OCI-LY3 (cell line): ENCODE data around the gene PANX3.
A peak's percentile ranks its signal among the peaks of the same experiment; 100 is the strongest.

Source experiments
- H2AFZ ChIP-seq: fragments of 200-600, 300-600 bp; shearing (Covaris generic); 2 replicates; pipeline ENCODE4 v1.6.0; 2014; ENCODE audit warnings: antibody characterized with exemption, low read depth, low read length
- H3K27ac ChIP-seq: fragments of 200-600, 300-600 bp; sonication (generic); 2 replicates; pipeline ENCODE4 v1.5.1; 2014; ENCODE audit warnings: mild to moderate bottlenecking, low read length, moderate library complexity, mixed read lengths
- H3K27me3 ChIP-seq: fragments of 200-600, 300-600 bp; sonication (generic); 2 replicates; pipeline ENCODE4 v1.6.1; 2014; ENCODE audit warnings: low read depth, low read length, mixed read lengths
- H3K36me3 ChIP-seq: fragments of 200-600, 300-600 bp; sonication (generic); replicated peaks from 2 replicates; pipeline ENCODE3; 2014; ENCODE audit warnings: low read depth, low read length, mixed read lengths
- H3K4me1 ChIP-seq: fragments of 300-600, 200-600 bp; sonication (generic); 2 replicates; pipeline ENCODE4 v1.6.1; 2014; ENCODE audit warnings: low read length, mixed read lengths
- H3K4me2 ChIP-seq: fragments of 200-600, 300-600 bp; sonication (generic); 2 replicates; pipeline ENCODE4 v1.6.1; 2014; ENCODE audit warnings: low read length, mixed read lengths
- H3K4me3 ChIP-seq: fragments of 300-600, 200-600 bp; sonication (generic); 2 replicates; pipeline ENCODE4 v1.5.1; 2014; ENCODE audit warnings: antibody characterized with exemption, mild to moderate bottlenecking, low read length, moderate library complexity
- H3K79me2 ChIP-seq: fragments of 300-600, 200-600 bp; shearing (Covaris generic); 2 replicates; pipeline ENCODE4 v1.6.1; 2014; ENCODE audit warnings: mild to moderate bottlenecking, low read length, mixed read lengths
- H3K9ac ChIP-seq: fragments of 300-600, 200-600 bp; shearing (Covaris generic); 2 replicates; pipeline ENCODE4 v1.6.0; 2014; ENCODE audit warnings: mild to moderate bottlenecking, low read length, moderate library complexity
- H3K9me3 ChIP-seq: fragments of 200-600, 300-600 bp; shearing (Covaris generic); 2 replicates; pipeline ENCODE4 v1.6.1; 2014; ENCODE audit warnings: low read length, mixed read lengths; ENCODE audit not compliant: insufficient read depth
- H4K20me1 ChIP-seq: fragments of 200-600, 300-600 bp; sonication (generic); 2 replicates; pipeline ENCODE4 v1.6.1; 2016; ENCODE audit warnings: low read length, mixed read lengths; ENCODE audit not compliant: insufficient read depth
- CTCF ChIP-seq: fragments of 200-600, 300-600 bp; sonication (generic); IDR thresholded peaks from 2 replicates; pipeline ENCODE4 v1.5.1; 2014; ENCODE audit warnings: antibody characterized with exemption, low read length, low read depth
- EZH2phosphoT487 ChIP-seq: fragments of 200-600 bp; shearing (Covaris generic); IDR thresholded peaks from 2 replicates; pipeline ENCODE4 v1.6.1; 2018; ENCODE audit warnings: antibody characterized with exemption, mixed run types, low read depth

PANX3 gene

GRCh38 chr11:124623861-124624525 is 12.8 kb downstream of the PANX3 start:
- Histone ChIP-seq H3K27ac (no peak overlapping the region), H4K20me1 (peaks cover 6% of the 10 kb centered on the region), H3K4me1 (peaks cover 11% of the 10 kb centered on the region), H3K9me3 (no peaks in the 10 kb centered on the region), H3K4me3 (peak overlapping the region; percentile 93), H2AFZ (no peak overlapping the region), H3K36me3 (peaks cover 35% of the 10 kb centered on the region), H3K79me2 (peaks cover 28% of the 10 kb centered on the region), H3K9ac (peak overlapping the region; percentile 94), H3K27me3 (no peaks in the 10 kb centered on the region), H3K4me2 (peak overlapping the region; percentile 85)
- no peak for TF ChIP-seq CTCF
- TF ChIP-seq EZH2phosphoT487, result no peak

GRCh38 chr11:124625504-124626168 is 14.4 kb downstream of the PANX3 start:
- no peak for TF ChIP-seq CTCF
- TF ChIP-seq EZH2phosphoT487, result no peak
- no peaks in the 10 kb centered on the region for H3K27me3 ChIP-seq
- H3K79me2 ChIP-seq, result peaks cover 28% of the 10 kb centered on the region
- no peak overlapping the region for H3K4me2 ChIP-seq
- H3K9me3 ChIP-seq, result no peaks in the 10 kb centered on the region
- H3K27ac ChIP-seq, result no peak overlapping the region
- no peak overlapping the region for H2AFZ ChIP-seq
- no peak overlapping the region for H3K9ac ChIP-seq
- no peak overlapping the region for H3K4me3 ChIP-seq
- peaks cover 45% of the 10 kb centered on the region for H3K36me3 ChIP-seq
- H4K20me1 ChIP-seq, result peaks cover 6% of the 10 kb centered on the region
- H3K4me1 ChIP-seq, result peaks cover 11% of the 10 kb centered on the region

GRCh38 chr11:124627546-124627945 is 16.3 kb downstream of the PANX3 start:
- Histone ChIP-seq H2AFZ (no peak overlapping the region), H3K27ac (no peak overlapping the region), H3K79me2 (peaks cover 28% of the 10 kb centered on the region), H3K4me1 (peaks cover 8% of the 10 kb centered on the region), H3K27me3 (no peaks in the 10 kb centered on the region), H3K9me3 (no peaks in the 10 kb centered on the region), H3K4me2 (no peak overlapping the region), H3K36me3 (peaks cover 63% of the 10 kb centered on the region), H3K4me3 (no peak overlapping the region), H3K9ac (no peak overlapping the region), H4K20me1 (peaks cover 6% of the 10 kb centered on the region)
- TF ChIP-seq CTCF (no peak), EZH2phosphoT487 (no peak)

GRCh38 chr11:124629961-124630360 is 18.7 kb downstream of the PANX3 start:
- Histone ChIP-seq H3K36me3 (peaks cover 74% of the 10 kb centered on the region), H3K27ac (no peak overlapping the region), H4K20me1 (no peaks in the 10 kb centered on the region), H3K9me3 (no peaks in the 10 kb centered on the region), H3K79me2 (peaks cover 4% of the 10 kb centered on the region; the same call in 1 of the 2 replicates), H3K27me3 (no peaks in the 10 kb centered on the region), H3K4me3 (no peak overlapping the region), H3K9ac (no peak overlapping the region), H2AFZ (no peak overlapping the region), H3K4me2 (no peak overlapping the region), H3K4me1 (no peaks in the 10 kb centered on the region)
- TF ChIP-seq EZH2phosphoT487, result no peak
- TF ChIP-seq CTCF, result no peak
